Measurements from ENCODE around the gene KRTDAP. TPM values are rescaled to one million over a fixed set of nuclear protein-coding genes. Genes with fewer than 3 reads are reported as not detected.

Gene KRTDAP
- total RNA-seq, 1 donor from 2014 or later = not detected

DNA sequence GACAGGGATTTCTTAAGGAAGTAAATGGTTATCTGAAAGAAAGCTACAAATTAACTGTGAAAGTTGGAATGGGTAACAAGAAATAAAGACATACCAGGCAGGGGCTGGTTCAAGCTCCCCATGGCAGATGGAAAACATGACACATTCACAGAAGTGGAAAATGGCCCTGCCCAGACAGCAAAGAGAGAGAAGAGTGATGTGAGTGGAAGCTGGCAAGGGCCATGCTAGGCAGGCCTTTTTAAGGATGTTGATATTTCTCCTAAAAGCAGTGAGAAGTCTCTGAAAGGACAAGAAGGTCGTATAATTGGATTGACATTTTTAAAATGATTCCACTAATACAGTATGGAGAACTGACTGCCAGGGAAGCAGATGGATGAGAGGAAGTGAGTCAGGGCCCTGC, 45.5 kb downstream of the KRTDAP start:
- Mint-ChIP-seq H3K9me3 (ENCODE audit: unreplicated experiment) (no peaks in the 10 kb centered on the region), H3K27ac (ENCODE audit: unreplicated experiment) (no peak overlapping the region), H3K27me3 (ENCODE audit: unreplicated experiment) (peaks cover 11% of the 10 kb centered on the region), H3K36me3 (ENCODE audit: unreplicated experiment) (no peaks in the 10 kb centered on the region), H3K4me3 (ENCODE audit: unreplicated experiment) (no peak overlapping the region), H3K4me1 (ENCODE audit: unreplicated experiment) (no peaks in the 10 kb centered on the region)
- no peak for TF ChIP-seq CTCF (IDR thresholded peaks at IDR 0.05)
- DNase-seq (ENCODE audit: extremely low spot score, unreplicated experiment) = no peak

- Mint-ChIP-seq H3K9me3 (ENCODE audit: unreplicated experiment) (no peaks in the 10 kb centered on the region), H3K27ac (ENCODE audit: unreplicated experiment) (no peak overlapping the region), H3K4me1 (ENCODE audit: unreplicated experiment) (no peaks in the 10 kb centered on the region), H3K4me3 (ENCODE audit: unreplicated experiment) (no peak overlapping the region), H3K36me3 (ENCODE audit: unreplicated experiment) (no peaks in the 10 kb centered on the region), H3K27me3 (ENCODE audit: unreplicated experiment) (peaks cover 2% of the 10 kb centered on the region)
- DNase-seq (ENCODE audit: extremely low spot score, unreplicated experiment) = no peak
- TF ChIP-seq CTCF (IDR thresholded peaks at IDR 0.05) = no peak
Measured at GRCh38 chr19:35442091-35442490, 48.2 kb downstream of the KRTDAP start.

DNA sequence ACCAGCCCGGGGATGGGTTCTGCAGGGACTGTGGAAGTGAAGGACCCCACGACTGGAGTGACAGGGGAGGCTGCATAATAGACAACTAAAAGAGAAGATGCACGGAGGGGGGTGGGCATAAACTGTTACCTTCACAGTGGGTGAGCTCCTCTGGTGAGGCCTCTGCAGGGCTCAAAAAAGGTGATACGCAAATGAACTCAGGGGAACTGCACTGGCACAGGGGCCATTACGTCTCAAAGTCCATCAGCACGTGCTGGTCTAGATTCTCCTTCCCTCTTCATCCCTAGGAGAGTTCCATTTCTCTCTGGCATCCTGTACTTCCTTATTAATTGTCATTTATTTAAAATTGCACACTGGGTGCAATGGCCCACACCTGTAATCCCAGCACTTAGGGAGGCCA, 50.3 kb downstream of the KRTDAP start:
- Mint-ChIP-seq H3K36me3 (ENCODE audit: unreplicated experiment) (no peaks in the 10 kb centered on the region), H3K4me3 (ENCODE audit: unreplicated experiment) (no peak overlapping the region), H3K27ac (ENCODE audit: unreplicated experiment) (no peak overlapping the region), H3K4me1 (ENCODE audit: unreplicated experiment) (peaks cover 3% of the 10 kb centered on the region), H3K9me3 (ENCODE audit: unreplicated experiment) (no peaks in the 10 kb centered on the region), H3K27me3 (ENCODE audit: unreplicated experiment) (peaks cover 7% of the 10 kb centered on the region)
- no peak for DNase-seq (ENCODE audit: extremely low spot score, unreplicated experiment)
- TF ChIP-seq CTCF (IDR thresholded peaks at IDR 0.05) = no peak

GRCh38 chr19:35438527-35438926, 51.7 kb downstream of the KRTDAP start:
- Mint-ChIP-seq H3K27ac (ENCODE audit: unreplicated experiment) (no peak overlapping the region), H3K36me3 (ENCODE audit: unreplicated experiment) (no peaks in the 10 kb centered on the region), H3K27me3 (ENCODE audit: unreplicated experiment) (peaks cover 5% of the 10 kb centered on the region), H3K4me1 (ENCODE audit: unreplicated experiment) (peaks cover 3% of the 10 kb centered on the region), H3K4me3 (ENCODE audit: unreplicated experiment) (no peak overlapping the region), H3K9me3 (ENCODE audit: unreplicated experiment) (no peaks in the 10 kb centered on the region)
- TF ChIP-seq CTCF (IDR thresholded peaks at IDR 0.05) = no peak
- DNase-seq (ENCODE audit: extremely low spot score, unreplicated experiment) = no peak

DNA sequence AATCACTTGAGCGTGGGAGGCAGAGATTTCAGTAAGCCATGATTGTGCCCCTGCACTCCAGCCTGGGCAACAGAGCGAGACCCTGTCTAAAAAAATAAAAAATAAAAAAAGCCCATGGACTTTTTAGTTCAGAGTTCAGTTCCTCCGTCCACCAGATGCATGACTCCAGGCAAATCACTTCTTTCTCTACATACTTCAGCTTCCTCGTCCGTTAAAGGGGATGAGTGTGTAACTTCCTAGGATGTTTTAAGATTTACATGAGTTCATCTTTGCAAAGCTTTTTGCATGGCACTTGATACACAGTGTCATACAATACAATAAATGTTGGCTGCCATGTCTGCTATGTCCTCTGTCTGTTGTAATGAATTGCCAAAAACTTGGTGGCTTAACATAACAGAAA, 52.2 kb downstream of the KRTDAP start:
- H3K4me3 Mint-ChIP-seq (ENCODE audit: unreplicated experiment) = no peak overlapping the region
- H3K9me3 Mint-ChIP-seq (ENCODE audit: unreplicated experiment) = no peaks in the 10 kb centered on the region
- no peak for DNase-seq (ENCODE audit: extremely low spot score, unreplicated experiment)
- H3K27ac Mint-ChIP-seq (ENCODE audit: unreplicated experiment) = no peak overlapping the region
- H3K36me3 Mint-ChIP-seq (ENCODE audit: unreplicated experiment) = no peaks in the 10 kb centered on the region
- no peak for TF ChIP-seq CTCF (IDR thresholded peaks at IDR 0.05)
- peaks cover 5% of the 10 kb centered on the region for H3K27me3 Mint-ChIP-seq (ENCODE audit: unreplicated experiment)
- peaks cover 3% of the 10 kb centered on the region for H3K4me1 Mint-ChIP-seq (ENCODE audit: unreplicated experiment)
